HG03095 (cell line): Measurements from ENCODE around the gene MAGT1.
"Not testable (repeated sequence)": the region's sequence is repeated elsewhere in the genome, so short reads cannot be mapped to it uniquely, and the experiment has no call there.

Experiments
- ATAC-seq: cut with Tn5 transposase; IDR thresholded peaks from one replicate; pipeline ENCODE4 v1.9.1; 2021; ENCODE audit warnings: moderate library complexity; ENCODE audit not compliant: unreplicated experiment

MAGT1 gene

GRCh38 chrX:77875372-77875771 lies 19.9 kb downstream of the MAGT1 start:
- ATAC-seq: no peak

DNA sequence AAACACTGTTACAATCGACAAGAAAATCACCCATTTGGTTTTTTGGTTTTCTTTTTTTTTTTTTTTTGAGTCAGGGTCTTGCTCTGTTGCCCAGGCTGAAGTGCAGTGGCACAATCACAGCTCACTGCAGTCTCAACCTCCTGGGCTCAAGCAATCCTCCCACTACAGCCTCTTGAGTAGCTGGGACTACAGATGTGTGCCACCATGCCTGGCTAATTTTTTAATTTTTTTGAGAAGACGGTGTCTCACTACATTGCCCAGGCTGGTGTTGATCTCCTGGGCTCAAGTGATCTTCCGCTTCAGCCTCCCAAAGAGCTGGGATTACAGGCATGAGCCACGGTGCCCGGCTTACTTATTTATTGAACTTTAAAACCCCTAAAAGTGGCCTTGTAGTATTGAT lies 63.7 kb downstream of the MAGT1 start:
- ATAC-seq: not testable (repeated sequence)

DNA sequence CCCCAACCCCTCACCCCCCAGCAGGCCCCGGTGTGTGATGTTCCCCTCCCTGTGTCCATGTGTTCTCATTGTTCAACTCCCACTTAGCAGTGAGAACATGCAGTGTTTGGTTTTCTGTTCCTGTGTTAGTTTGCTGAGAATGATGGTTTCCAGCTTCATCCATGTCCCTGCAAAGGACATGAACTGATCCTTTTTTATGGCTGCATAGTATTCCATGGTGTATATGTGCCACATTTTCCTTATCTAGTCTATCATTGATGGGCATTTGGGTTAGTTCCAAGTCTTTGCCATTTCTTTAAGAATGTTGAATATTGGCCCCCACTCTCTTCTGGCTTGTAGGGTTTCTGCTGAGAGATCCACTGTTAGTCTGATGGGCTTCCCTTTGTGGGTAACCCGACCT lies 73.2 kb downstream of the MAGT1 start:
- not testable (repeated sequence) for ATAC-seq

- no peak for ATAC-seq
These were observed 75.0 kb downstream of the MAGT1 start for GRCh38 chrX:77820091-77820727.

DNA sequence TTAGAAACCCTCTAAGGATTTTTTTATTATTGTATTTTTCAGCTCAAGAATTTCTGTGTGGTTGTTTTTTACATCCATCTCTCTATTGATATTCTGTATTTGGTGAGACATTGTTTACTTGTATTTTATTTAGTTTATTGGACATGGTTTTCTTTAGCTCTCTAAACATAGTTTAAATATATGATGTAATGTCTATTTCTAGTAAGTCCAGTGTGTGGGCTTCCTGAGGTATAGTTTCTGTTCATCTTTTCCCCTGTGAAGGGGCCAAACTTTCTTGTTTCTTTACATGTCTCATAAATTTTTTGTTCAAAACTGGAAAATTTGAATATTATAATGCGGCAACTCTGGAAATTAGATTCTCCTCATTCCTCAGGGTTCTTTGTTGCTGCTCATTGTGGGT lies 81.0 kb downstream of the MAGT1 start:
- ATAC-seq: no peak

DNA sequence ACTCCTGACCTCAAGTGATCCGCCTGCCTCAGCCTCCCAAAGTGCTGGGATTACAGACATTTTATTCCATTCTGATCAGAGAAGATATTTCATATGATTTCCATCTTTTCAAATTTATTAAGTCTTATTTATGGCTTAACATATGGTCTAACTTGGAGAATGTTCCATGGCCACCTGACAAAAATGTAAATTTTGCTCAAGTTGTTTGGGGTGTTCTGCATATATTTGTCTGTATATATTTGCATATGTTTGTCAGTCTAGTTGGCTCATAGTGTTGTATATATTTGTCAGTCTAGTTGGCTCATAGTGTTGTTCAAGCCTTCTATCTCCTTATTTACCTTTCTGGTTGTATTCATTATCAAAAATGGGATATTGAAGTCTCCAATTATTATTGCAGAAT lies 93.0 kb downstream of the MAGT1 start:
- no peak for ATAC-seq

- no peak for ATAC-seq
These were observed 100.1 kb downstream of the MAGT1 start for GRCh38 chrX:77795124-77795523.

- ATAC-seq: no peak
These were observed 101.3 kb downstream of the MAGT1 start for GRCh38 chrX:77793946-77794345.

- ATAC-seq: no peak
These were observed 107.2 kb downstream of the MAGT1 start for GRCh38 chrX:77788050-77788449.

GRCh38 chrX:77786365-77786680 lies 108.9 kb downstream of the MAGT1 start:
- ATAC-seq: no peak

- peak; percentile 89 for ATAC-seq
These were observed 109.5 kb downstream of the MAGT1 start, which contains the start of gene ATRX for GRCh38 chrX:77785486-77786364. Gene ATRX (minus strand): TSS chrX:77786216. CDS start chrX:77786001, 215 bp downstream.

GRCh38 chrX:77779695-77780094 lies 115.5 kb downstream of the MAGT1 start:
- ATAC-seq: peak; percentile 51

GRCh38 chrX:77776659-77777058 lies 118.6 kb downstream of the MAGT1 start:
- no peak for ATAC-seq
